Endothelial cell of umbilical vein (primary cell): ENCODE results near the gene ZNF519. TPM values are rescaled to one million over a fixed set of nuclear protein-coding genes. Genes with fewer than 3 reads are reported as not detected.

Experiments used
- BruUV-seq: library from RNA; stranded (reverse); fragments of 400-500 nt; replicated peaks from 2 replicates; lab custom pipeline; 2021; lab: Mats Ljungman, UMichigan
- CTCF ChIA-PET: fragments of 300-600, 350-600 bp; sonication (Branson Sonifier 250); formaldehyde crosslinking; loops from one replicate; lab custom pipeline; 2021; ENCODE audit warnings: antibody characterized with exemption, inconsistent platforms; lab: Charles Lee
- POLR2A ChIA-PET: fragments of 300-600, 350-600 bp; sonication (Branson Sonifier 250); formaldehyde crosslinking; loops from one replicate; lab custom pipeline; 2021; ENCODE audit warnings: antibody characterized with exemption, inconsistent platforms; lab: Charles Lee
- DNase-seq: peaks from one replicate; pipeline ENCODE4 v3.0.0-alpha.2; 2011; ENCODE audit warnings: low read depth, low spot score
- FAIRE-seq: peaks from 2 replicates; lab custom pipeline; 2011; peaks lifted over from hg19 to GRCh38; lab: Jason Lieb, UNC
- H2AFZ ChIP-seq: 2 replicates; pipeline ENCODE4 v1.6.0; 2012; ENCODE audit warnings: low read depth, low read length, control low read depth, inconsistent platforms
- H3K27ac ChIP-seq: 2 replicates; pipeline ENCODE4 v1.5.1; 2011; ENCODE audit warnings: low read depth, mild to moderate bottlenecking, control low read depth, low read length, moderate library complexity; ENCODE audit not compliant: insufficient read depth
- H3K27me3 ChIP-seq, 2 experiments: 2 replicates each; pipeline versions ENCODE4 v1.6.0 to v1.6.1; 2011; ENCODE audit warnings: low read length in 2 of 2, mixed read lengths in 1 of 2; ENCODE audit not compliant: control insufficient read depth in 2 of 2, insufficient read depth in 2 of 2
- H3K36me3 ChIP-seq, 2 experiments: 2 replicates in 1 of 2; 3 replicates in 1 of 2; pipeline ENCODE4 v1.5.1; 2011; ENCODE audit warnings: low read length in 2 of 2, mild to moderate bottlenecking in 1 of 2, moderate library complexity in 1 of 2; ENCODE audit not compliant: control insufficient read depth in 2 of 2, insufficient read depth in 2 of 2; ENCODE audit errors: extremely low read depth in 1 of 2
- H3K4me1 ChIP-seq: 3 replicates; pipeline ENCODE4 v1.5.1; 2011; ENCODE audit warnings: mild to moderate bottlenecking, low read length; ENCODE audit not compliant: control insufficient read depth, insufficient read depth; ENCODE audit errors: extremely low read depth
- H3K4me2 ChIP-seq: 2 replicates; pipeline ENCODE4 v1.6.1; 2011; ENCODE audit warnings: low read length, control low read depth, mixed read lengths; ENCODE audit not compliant: insufficient read depth
- H3K4me3 ChIP-seq, 3 experiments: fragments of 200-600 bp in 1 of 3; sonication (generic), shearing (Covaris generic) in 1 of 3; replicated peaks in 1 of 3; 2 replicates each; pipeline ENCODE4 v1.5.1; 2011 to 2016; ENCODE audit warnings: control low read depth in 3 of 3, low read length in 3 of 3, mild to moderate bottlenecking in 2 of 3, inconsistent platforms in 1 of 3, low read depth in 1 of 3, moderate library complexity in 1 of 3; ENCODE audit not compliant: insufficient read depth in 1 of 3
- H3K79me2 ChIP-seq: 2 replicates; pipeline ENCODE4 v1.6.0; 2012; ENCODE audit warnings: low read length, inconsistent platforms; ENCODE audit not compliant: control insufficient read depth, insufficient read depth
- H3K9ac ChIP-seq: replicated peaks from 2 replicates; pipeline ENCODE3; 2011; ENCODE audit warnings: low read length, control low read depth; ENCODE audit not compliant: insufficient read depth; ENCODE audit errors: extremely low read depth
- H3K9me1 ChIP-seq: replicated peaks from 3 replicates; pipeline ENCODE4 v1.6.0; 2011; ENCODE audit warnings: mild to moderate bottlenecking, low read length; ENCODE audit not compliant: control insufficient read depth, insufficient read depth; ENCODE audit errors: extremely low read depth
- H3K9me3 ChIP-seq: replicated peaks from 2 replicates; pipeline ENCODE4 v1.5.1; 2012; ENCODE audit warnings: low read length, inconsistent platforms; ENCODE audit not compliant: control insufficient read depth, insufficient read depth
- H4K20me1 ChIP-seq: replicated peaks from 2 replicates; pipeline ENCODE3; 2011; ENCODE audit warnings: mild to moderate bottlenecking, low read length; ENCODE audit not compliant: control insufficient read depth, insufficient read depth; ENCODE audit errors: extremely low read depth
- EZH2 ChIP-seq: IDR thresholded peaks from 2 replicates; pipeline ENCODE4 v1.6.1; 2012; ENCODE audit warnings: borderline replicate concordance, low read depth, mild to moderate bottlenecking, moderate library complexity, low read length, inconsistent platforms; ENCODE audit not compliant: severe bottlenecking
- FOS ChIP-seq: IDR thresholded peaks from 2 replicates; pipeline ENCODE4 v1.6.1; 2011; ENCODE audit warnings: mild to moderate bottlenecking, low read length, moderate library complexity, borderline replicate concordance; ENCODE audit not compliant: insufficient read depth
- GATA2 ChIP-seq: IDR thresholded peaks from 2 replicates; pipeline ENCODE4 v1.7.0; 2011; ENCODE audit warnings: low read depth, mild to moderate bottlenecking, moderate library complexity, mixed read lengths, low read length; ENCODE audit not compliant: insufficient read length, insufficient read depth
- JUN ChIP-seq: IDR thresholded peaks from 2 replicates; pipeline ENCODE4 v1.6.1; 2011; ENCODE audit warnings: borderline replicate concordance, low read depth; ENCODE audit not compliant: insufficient read length, insufficient read depth
- MAX ChIP-seq: IDR thresholded peaks from 2 replicates; pipeline ENCODE4 v1.6.1; 2011; ENCODE audit not compliant: insufficient read depth, insufficient read length
- MYC ChIP-seq: IDR thresholded peaks from one replicate; pipeline ENCODE4 v1.6.1; 2011; ENCODE audit warnings: mild to moderate bottlenecking, low read depth, low read length
- POLR2A ChIP-seq: IDR thresholded peaks from 2 replicates; pipeline ENCODE4 v1.6.1; 2012; ENCODE audit warnings: low read depth, mild to moderate bottlenecking, control low read depth, low read length
- POLR2AphosphoS5 ChIP-seq: IDR thresholded peaks from 2 replicates; pipeline ENCODE4 v1.6.1; 2012; ENCODE audit warnings: low read depth, mild to moderate bottlenecking, control low read depth, low read length, moderate library complexity; ENCODE audit not compliant: insufficient read depth
- dilution Hi-C: fragments of 300-500 bp; cut with MboI; formaldehyde crosslinking; loops from one replicate; pipeline ENCODE4 v1.15.0; 2019; ENCODE audit warnings: low sequenced_read_pairs; ENCODE audit not compliant: extremely low pct_ligation_motif_present
- intact Hi-C: fragments of 100-400 bp; cut with micrococcal nuclease; formaldehyde crosslinking; loops from one replicate; pipeline ENCODE4 v1.10.0; 2022
- polyA plus RNA-seq, 4 experiments: library from polyadenylated mRNA; depleted of rRNA in 3 of 4; stranded (reverse) in 3 of 4; unstranded in 1 of 4; fragments of >200 nt; gene quantifications; 2 replicates each; pipeline versions ENCODE4 v1.2.1 to v1.2.3, GENCODE V29; 2011 to 2012; ENCODE audit warnings: missing spikeins in 1 of 4
- total RNA-seq: library from RNA; stranded (reverse); gene quantifications from 2 replicates; pipeline ENCODE4 v1.2.3, GENCODE V29; 2021
- TF ChIP-seq, protein P1 (sequence below), 2 donors: IDR thresholded peaks; 1 replicate in 1 of 2; 2 replicates in 1 of 2; pipeline ENCODE4 v1.5.1; 2011; ENCODE audit warnings: low read length in 2 of 2, mild to moderate bottlenecking in 2 of 2, moderate library complexity in 2 of 2, control low read depth in 1 of 2, inconsistent platforms in 1 of 2, low read depth in 1 of 2; ENCODE audit not compliant: insufficient read depth in 1 of 2; ENCODE audit errors: extremely low read depth in 1 of 2

ZNF519 gene
- total and polyA plus RNA-seq, 2 donors (not counting 3 experiments of a cell fraction or from before 2014, with no cell fraction given): 2.1 to 7.1 TPM

DNA sequence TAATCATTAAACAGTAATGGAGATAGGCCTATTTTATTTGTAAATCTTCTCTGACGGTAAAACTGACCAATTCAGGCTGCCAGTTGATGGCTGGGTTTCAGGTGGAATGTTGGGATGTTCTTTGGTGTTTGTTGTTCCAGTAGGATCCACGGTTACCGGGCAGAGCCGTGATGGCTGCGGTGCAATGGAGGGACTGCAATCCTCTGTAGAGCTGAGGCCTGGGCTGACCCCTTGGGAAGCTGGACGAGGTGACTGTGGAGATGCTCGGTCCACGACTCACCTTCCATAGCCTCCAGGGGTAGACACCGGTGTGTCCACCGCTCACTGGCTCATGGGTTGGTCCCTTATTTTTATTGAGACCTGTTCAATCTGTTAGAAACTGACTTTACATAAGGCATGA, 42.5 kb downstream of the ZNF519 start:
- no peak for DNase-seq
- intact Hi-C loops: loop anchor here (5.0 kb wide), 1 partner anchor 532 kb away; no protein-coding TSS in a partner anchor
- CTCF ChIA-PET: no interaction called here

More for the DNA sequence above, 42.5 kb downstream of the ZNF519 start:
- POLR2A ChIA-PET: no interaction called here
- H3K4me1 ChIP-seq: no peaks in the 10 kb centered on the region
- BruUV-seq: no TSS peak
- H3K27me3 ChIP-seq: no peaks in the 10 kb centered on the region
- no peak for FAIRE-seq
- H3K4me3 ChIP-seq: no peak overlapping the region
- dilution Hi-C loops: no loop called here
- H2AFZ ChIP-seq: no peak overlapping the region
- TF ChIP-seq, protein P1, sequence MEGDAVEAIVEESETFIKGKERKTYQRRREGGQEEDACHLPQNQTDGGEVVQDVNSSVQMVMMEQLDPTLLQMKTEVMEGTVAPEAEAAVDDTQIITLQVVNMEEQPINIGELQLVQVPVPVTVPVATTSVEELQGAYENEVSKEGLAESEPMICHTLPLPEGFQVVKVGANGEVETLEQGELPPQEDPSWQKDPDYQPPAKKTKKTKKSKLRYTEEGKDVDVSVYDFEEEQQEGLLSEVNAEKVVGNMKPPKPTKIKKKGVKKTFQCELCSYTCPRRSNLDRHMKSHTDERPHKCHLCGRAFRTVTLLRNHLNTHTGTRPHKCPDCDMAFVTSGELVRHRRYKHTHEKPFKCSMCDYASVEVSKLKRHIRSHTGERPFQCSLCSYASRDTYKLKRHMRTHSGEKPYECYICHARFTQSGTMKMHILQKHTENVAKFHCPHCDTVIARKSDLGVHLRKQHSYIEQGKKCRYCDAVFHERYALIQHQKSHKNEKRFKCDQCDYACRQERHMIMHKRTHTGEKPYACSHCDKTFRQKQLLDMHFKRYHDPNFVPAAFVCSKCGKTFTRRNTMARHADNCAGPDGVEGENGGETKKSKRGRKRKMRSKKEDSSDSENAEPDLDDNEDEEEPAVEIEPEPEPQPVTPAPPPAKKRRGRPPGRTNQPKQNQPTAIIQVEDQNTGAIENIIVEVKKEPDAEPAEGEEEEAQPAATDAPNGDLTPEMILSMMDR (IDR thresholded peaks at IDR 0.05; ENCODE audit: extremely low read depth in 1 of 2, insufficient read depth in 1 of 2, low read depth in 1 of 2, low read length in 2 of 2): no peak
- TF ChIP-seq POLR2AphosphoS5 (no peak), MAX (no peak), FOS (no peak), MYC (no peak), JUN (no peak), EZH2 (no peak), POLR2A (no peak), GATA2 (no peak)
- no peaks in the 10 kb centered on the region for H3K79me2 ChIP-seq
- no peaks in the 10 kb centered on the region for H3K36me3 ChIP-seq
- H3K4me2 ChIP-seq: no peak overlapping the region
- H4K20me1 ChIP-seq: no peaks in the 10 kb centered on the region
- H3K9me1 ChIP-seq: no peaks in the 10 kb centered on the region
- H3K27ac ChIP-seq: no peak overlapping the region
- no peak overlapping the region for H3K9ac ChIP-seq
- H3K9me3 ChIP-seq: no peaks in the 10 kb centered on the region
